Stimulated activated effector memory CD8-positive, alpha-beta T cell treated with anti-CD3 and anti-CD28 coated beads, Interleukin-12 subunit alpha, Interleukin-12 subunit beta, amount 100 ng/mL, for 72 hours (primary cell): ENCODE data around the gene KLHL25.
"Not testable (repeated sequence)": the region's sequence is repeated elsewhere in the genome, so short reads cannot be mapped to it uniquely, and the experiment has no call there.

Source experiments
- ATAC-seq: fragments of 150-1000 bp; cut with Tn5 transposase; 2 replicates; pipeline ENCODE4 v1.10.0; 2021
- DNase-seq, 2 donors: peaks; one replicate each; pipeline ENCODE4 v3.0.0; 2021 to 2022; ENCODE audit warnings: low spot score in 2 of 2
- H3K27ac Mint-ChIP-seq: one replicate; pipeline ENCODE4 v1.8.0; 2022; ENCODE audit warnings: mild to moderate bottlenecking, mixed read lengths
- H3K36me3 Mint-ChIP-seq: one replicate; pipeline ENCODE4 v1.8.0; 2022; ENCODE audit warnings: mild to moderate bottlenecking, mixed read lengths
- H3K4me1 Mint-ChIP-seq: one replicate; pipeline ENCODE4 v1.8.0; 2022; ENCODE audit warnings: mixed read lengths
- H3K4me3 Mint-ChIP-seq: one replicate; pipeline ENCODE4 v1.8.0; 2022; ENCODE audit warnings: mild to moderate bottlenecking, mixed read lengths
- H3K9me3 Mint-ChIP-seq: one replicate; pipeline ENCODE4 v1.8.0; 2022; ENCODE audit warnings: mixed read lengths

Gene KLHL25

GRCh38 chr15:85825719-85826118 is 31.0 kb upstream of the KLHL25 start:
- Mint-ChIP-seq H3K27ac (no peak overlapping the region), H3K4me3 (no peak overlapping the region), H3K4me1 (no peaks in the 10 kb centered on the region), H3K36me3 (no peaks in the 10 kb centered on the region), H3K9me3 (no peaks in the 10 kb centered on the region)
- DNase-seq (no peak), ATAC-seq (no peak)

- H3K27ac Mint-ChIP-seq, result no peak overlapping the region
- no peaks in the 10 kb centered on the region for H3K36me3 Mint-ChIP-seq
- H3K9me3 Mint-ChIP-seq, result no peaks in the 10 kb centered on the region
- DNase-seq, result no peak
- no peak for ATAC-seq
- no peaks in the 10 kb centered on the region for H3K4me1 Mint-ChIP-seq
- no peak overlapping the region for H3K4me3 Mint-ChIP-seq
These were observed 30.4 kb upstream of the KLHL25 start for GRCh38 chr15:85825118-85825517.

GRCh38 chr15:85821545-85821944 is 26.8 kb upstream of the KLHL25 start:
- Mint-ChIP-seq H3K4me1 (no peaks in the 10 kb centered on the region), H3K9me3 (no peaks in the 10 kb centered on the region), H3K36me3 (no peaks in the 10 kb centered on the region), H3K27ac (no peak overlapping the region), H3K4me3 (no peak overlapping the region)
- ATAC-seq (no peak), DNase-seq (no peak)

GRCh38 chr15:85819938-85820337 is 25.2 kb upstream of the KLHL25 start:
- no peak for ATAC-seq
- Mint-ChIP-seq H3K27ac (no peak overlapping the region), H3K4me3 (no peak overlapping the region), H3K36me3 (no peaks in the 10 kb centered on the region), H3K9me3 (no peaks in the 10 kb centered on the region), H3K4me1 (no peaks in the 10 kb centered on the region)
- no peak for DNase-seq

- no peaks in the 10 kb centered on the region for H3K36me3 Mint-ChIP-seq
These were observed 18.5 kb upstream of the KLHL25 start for GRCh38 chr15:85813234-85813633.

GRCh38 chr15:85810075-85810474 is 15.3 kb upstream of the KLHL25 start:
- ATAC-seq (no peak), DNase-seq (no peak)
- H3K27ac Mint-ChIP-seq, result no peak overlapping the region
- H3K36me3 Mint-ChIP-seq, result no peaks in the 10 kb centered on the region
- no peaks in the 10 kb centered on the region for H3K4me1 Mint-ChIP-seq
- H3K4me3 Mint-ChIP-seq, result no peak overlapping the region
- H3K9me3 Mint-ChIP-seq, result no peaks in the 10 kb centered on the region

More at GRCh38 chr15:85813234-85813633, 18.5 kb upstream of the KLHL25 start:
- H3K27ac Mint-ChIP-seq, result no peak overlapping the region
- H3K4me1 Mint-ChIP-seq, result no peaks in the 10 kb centered on the region
- H3K4me3 Mint-ChIP-seq, result no peak overlapping the region
- no peak for DNase-seq
- no peaks in the 10 kb centered on the region for H3K9me3 Mint-ChIP-seq
- ATAC-seq, result no peak

GRCh38 chr15:85805420-85805819 is 10.7 kb upstream of the KLHL25 start:
- Mint-ChIP-seq H3K36me3 (no peaks in the 10 kb centered on the region), H3K27ac (no peak overlapping the region)

GRCh38 chr15:85804481-85805170 is 9.9 kb upstream of the KLHL25 start:
- Mint-ChIP-seq H3K36me3 (no peaks in the 10 kb centered on the region), H3K9me3 (no peaks in the 10 kb centered on the region), H3K27ac (no peak overlapping the region), H3K4me1 (no peaks in the 10 kb centered on the region), H3K4me3 (no peak overlapping the region)
- no peak for ATAC-seq
- no peak for DNase-seq

More at GRCh38 chr15:85805420-85805819, 10.7 kb upstream of the KLHL25 start:
- Mint-ChIP-seq H3K9me3 (no peaks in the 10 kb centered on the region), H3K4me3 (no peak overlapping the region), H3K4me1 (no peaks in the 10 kb centered on the region)
- ATAC-seq (no peak), DNase-seq (no peak)

GRCh38 chr15:85802617-85803016 is 7.9 kb upstream of the KLHL25 start:
- H3K9me3 Mint-ChIP-seq, H3K4me3 Mint-ChIP-seq, H3K36me3 Mint-ChIP-seq, DNase-seq, H3K4me1 Mint-ChIP-seq, H3K27ac Mint-ChIP-seq, ATAC-seq: not testable (repeated sequence)

GRCh38 chr15:85800478-85801123 is 5.9 kb upstream of the KLHL25 start:
- no peaks in the 10 kb centered on the region for H3K36me3 Mint-ChIP-seq
- peaks cover 5% of the 10 kb centered on the region for H3K4me1 Mint-ChIP-seq
- no peaks in the 10 kb centered on the region for H3K9me3 Mint-ChIP-seq
- no peak overlapping the region for H3K27ac Mint-ChIP-seq
- no peak overlapping the region for H3K4me3 Mint-ChIP-seq
- DNase-seq (no peak), ATAC-seq (no peak)

GRCh38 chr15:85796371-85796770 is 1.6 kb upstream of the KLHL25 start:
- DNase-seq, ATAC-seq, H3K36me3 Mint-ChIP-seq, H3K4me3 Mint-ChIP-seq, H3K27ac Mint-ChIP-seq, H3K9me3 Mint-ChIP-seq: not testable (repeated sequence)
- H3K4me1 Mint-ChIP-seq, result peaks cover 28% of the 10 kb centered on the region

- H3K4me1 Mint-ChIP-seq, result peaks cover 29% of the 10 kb centered on the region
- H3K4me3 Mint-ChIP-seq, result peak overlapping the region; percentile 80
- peaks cover 6% of the 10 kb centered on the region for H3K36me3 Mint-ChIP-seq
- peak overlapping the region; percentile 75 for H3K27ac Mint-ChIP-seq
- no peaks in the 10 kb centered on the region for H3K9me3 Mint-ChIP-seq
- ATAC-seq, result no peak
- DNase-seq, result no peak
These were observed 896 bp upstream of the KLHL25 start for GRCh38 chr15:85795337-85796305.

GRCh38 chr15:85793641-85794597 is 806 bp downstream of the KLHL25 start:
- DNase-seq (peak; percentile 30 to 76), ATAC-seq (peak; percentile 69)
- Mint-ChIP-seq H3K4me1 (peaks cover 39% of the 10 kb centered on the region), H3K4me3 (peak overlapping the region; percentile 80), H3K9me3 (no peaks in the 10 kb centered on the region), H3K36me3 (peaks cover 13% of the 10 kb centered on the region), H3K27ac (peak overlapping the region; percentile 75)

- H3K36me3 Mint-ChIP-seq, result peaks cover 13% of the 10 kb centered on the region
- peaks cover 43% of the 10 kb centered on the region for H3K4me1 Mint-ChIP-seq
- ATAC-seq (no peak), DNase-seq (no peak)
- H3K27ac Mint-ChIP-seq, result peak overlapping the region; percentile 75
- H3K4me3 Mint-ChIP-seq, result peak overlapping the region; percentile 80
- no peaks in the 10 kb centered on the region for H3K9me3 Mint-ChIP-seq
These were observed 1.7 kb downstream of the KLHL25 start for GRCh38 chr15:85792912-85793590.
